WTC11 (cell line): ENCODE measurements around the gene CYP8B1. TPM values are rescaled to one million over a fixed set of nuclear protein-coding genes. Genes with fewer than 3 reads are reported as not detected.

Source experiments
- ATAC-seq: fragments of 200-7000 bp; cut with Tn5 transposase; 2 replicates; pipeline ENCODE4 v1.10.0; 2021; ENCODE audit warnings: mild to moderate bottlenecking, moderate library complexity
- CTCF ChIA-PET: fragments of 300-600 bp; sonication (Branson Sonifier 250); formaldehyde crosslinking; loops from one replicate; lab custom pipeline; 2021; ENCODE audit warnings: antibody characterized with exemption; lab: Charles Lee
- POLR2A ChIA-PET: fragments of 350-600 bp; sonication (Branson Sonifier 250); formaldehyde crosslinking; loops from one replicate; lab custom pipeline; 2021; ENCODE audit warnings: antibody characterized with exemption; lab: Charles Lee
- DNase-seq: peaks from one replicate; pipeline ENCODE4 v3.0.0; 2021; ENCODE audit warnings: low spot score
- H3K27ac Mint-ChIP-seq: 2 replicates; pipeline ENCODE4 v1.8.0; 2021; ENCODE audit warnings: mixed read lengths
- H3K27me3 Mint-ChIP-seq: 2 replicates; pipeline ENCODE4 v1.8.0; 2021; ENCODE audit warnings: low read depth, mild to moderate bottlenecking, moderate library complexity, mixed read lengths
- H3K36me3 Mint-ChIP-seq: 2 replicates; pipeline ENCODE4 v1.8.0; 2021; ENCODE audit warnings: mixed read lengths
- H3K4me1 Mint-ChIP-seq: 2 replicates; pipeline ENCODE4 v1.8.0; 2022; ENCODE audit warnings: mixed read lengths
- H3K4me3 Mint-ChIP-seq: 2 replicates; pipeline ENCODE4 v1.8.0; 2021; ENCODE audit warnings: mild to moderate bottlenecking, moderate library complexity, mixed read lengths
- H3K9me3 Mint-ChIP-seq: 2 replicates; pipeline ENCODE4 v1.8.0; 2021; ENCODE audit warnings: mixed read lengths
- AR ChIP-seq: fragments of 250-450 bp; sonication (Bioruptor Pico); IDR thresholded peaks from 2 replicates; pipeline ENCODE4 v1.9.0; 2021; ENCODE audit warnings: mild to moderate bottlenecking
- ATF3 ChIP-seq: sonication (generic); formaldehyde crosslinking; conservative IDR thresholded peaks from 2 replicates; pipeline ENCODE4 v1.8.1; 2022; ENCODE audit warnings: mild to moderate bottlenecking, missing genetic modification reagents
- CREB1 ChIP-seq: sonication (generic); formaldehyde crosslinking; IDR thresholded peaks from 2 replicates; pipeline ENCODE4 v1.8.0; 2023; ENCODE audit warnings: mild to moderate bottlenecking, missing genetic modification reagents
- ETV6 ChIP-seq: sonication (generic); formaldehyde crosslinking; IDR thresholded peaks from 2 replicates; pipeline ENCODE4 v1.8.1; 2022; ENCODE audit warnings: mild to moderate bottlenecking, missing genetic modification reagents
- FOXP1 ChIP-seq: sonication (generic); formaldehyde crosslinking; IDR thresholded peaks from 2 replicates; pipeline ENCODE4 v1.8.0; 2022; ENCODE audit warnings: missing genetic modification reagents, mild to moderate bottlenecking, moderate library complexity, borderline replicate concordance
- MAX ChIP-seq: sonication (generic); formaldehyde crosslinking; IDR thresholded peaks from 2 replicates; pipeline ENCODE4 v1.8.0; 2022; ENCODE audit warnings: mild to moderate bottlenecking, missing genetic modification reagents
- MYBL2 ChIP-seq: sonication (generic); formaldehyde crosslinking; IDR thresholded peaks from 2 replicates; pipeline ENCODE4 v1.8.1; 2023; ENCODE audit warnings: mild to moderate bottlenecking, moderate library complexity, missing genetic modification reagents
- NFE2L1 ChIP-seq: sonication (generic); formaldehyde crosslinking; IDR thresholded peaks from 2 replicates; pipeline ENCODE4 v1.8.1; 2023; ENCODE audit warnings: missing genetic modification reagents
- NR1H2 ChIP-seq: sonication (generic); formaldehyde crosslinking; IDR thresholded peaks from 2 replicates; pipeline ENCODE4 v1.9.0; 2021; ENCODE audit warnings: mild to moderate bottlenecking, moderate library complexity, missing genetic modification reagents
- PREB ChIP-seq: sonication (generic); formaldehyde crosslinking; IDR thresholded peaks from 2 replicates; pipeline ENCODE4 v1.8.1; 2022; ENCODE audit warnings: mild to moderate bottlenecking, missing genetic modification reagents, moderate library complexity, borderline replicate concordance
- SMAD3 ChIP-seq: sonication (generic); formaldehyde crosslinking; IDR thresholded peaks from 2 replicates; pipeline ENCODE4 v1.8.0; 2022; ENCODE audit warnings: missing genetic modification reagents, mild to moderate bottlenecking, borderline replicate concordance
- SMAD4 ChIP-seq: sonication (generic); formaldehyde crosslinking; IDR thresholded peaks from 2 replicates; pipeline ENCODE4 v1.8.0; 2022; ENCODE audit warnings: mild to moderate bottlenecking, missing genetic modification reagents
- ZNF138 ChIP-seq: sonication (generic); formaldehyde crosslinking; conservative IDR thresholded peaks from 2 replicates; pipeline ENCODE4 v1.8.1; 2022; ENCODE audit warnings: mild to moderate bottlenecking, moderate library complexity, missing genetic modification reagents
- total RNA-seq: library from RNA; stranded (reverse); gene quantifications from 3 replicates; pipeline ENCODE4 v1.2.3, GENCODE V29; 2021
- TF ChIP-seq, protein P1 (sequence below): sonication (generic); formaldehyde crosslinking; IDR thresholded peaks from 2 replicates; pipeline ENCODE4 v1.8.1; 2023; ENCODE audit warnings: mild to moderate bottlenecking, missing genetic modification reagents
- TF ChIP-seq, protein P2 (sequence below): fragments of 250-450 bp; sonication (Bioruptor Pico); IDR thresholded peaks from 2 replicates; pipeline ENCODE4 v1.9.0; 2021; ENCODE audit warnings: mild to moderate bottlenecking, borderline replicate concordance
- TF ChIP-seq, protein P3 (sequence below): sonication (generic); formaldehyde crosslinking; IDR thresholded peaks from 2 replicates; pipeline ENCODE4 v1.8.1; 2023; ENCODE audit warnings: mild to moderate bottlenecking, missing genetic modification reagents, moderate library complexity

The CYP8B1 gene
- total RNA-seq, 1 experiment from 2014 or later = 0.13 TPM

- H3K9me3 Mint-ChIP-seq = peaks cover 19% of the 10 kb centered on the region
- H3K27me3 Mint-ChIP-seq = peaks cover 6% of the 10 kb centered on the region; the same call in 1 of the 2 replicates
- POLR2A ChIA-PET = no interaction called here
- no peaks in the 10 kb centered on the region for H3K36me3 Mint-ChIP-seq
- TF ChIP-seq SMAD4 (CRISPR knock-in tag) (no peak), ETV6 (CRISPR knock-in tag) (no peak), PREB (CRISPR knock-in tag) (no peak), MYBL2 (CRISPR knock-in tag) (no peak), MAX (CRISPR knock-in tag) (no peak), AR (no peak)
- TF ChIP-seq, all 79 proteins: peak for 0
- CTCF ChIA-PET = no interaction called here
- Mint-ChIP-seq H3K27ac (no peak overlapping the region), H3K4me3 (no peak overlapping the region), H3K4me1 (peaks cover 16% of the 10 kb centered on the region)
- no peak for ATAC-seq
- no peak for DNase-seq
These were observed 26.6 kb upstream of the CYP8B1 start for GRCh38 chr3:42902257-42902656.

DNA sequence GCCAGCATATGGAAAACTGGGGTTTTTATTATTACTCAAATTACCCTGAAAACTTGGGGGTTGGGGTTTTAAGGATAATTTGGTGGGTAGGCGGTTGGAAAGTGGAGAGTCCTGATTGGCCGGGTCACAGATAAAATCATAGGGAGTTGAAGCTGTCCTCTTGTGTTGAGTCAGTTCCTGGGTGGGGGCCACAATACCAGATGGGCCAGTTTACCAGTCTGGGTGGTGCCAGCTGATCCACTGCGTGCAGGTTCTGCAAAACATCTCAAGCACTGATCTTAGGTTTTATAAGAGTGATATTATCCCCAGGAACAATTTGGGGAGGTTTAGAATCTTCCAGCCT, 25.4 kb upstream of the CYP8B1 start:
- no peaks in the 10 kb centered on the region for H3K36me3 Mint-ChIP-seq
- no peak overlapping the region for H3K27ac Mint-ChIP-seq
- POLR2A ChIA-PET = no interaction called here
- H3K9me3 Mint-ChIP-seq = peaks cover 19% of the 10 kb centered on the region
- CTCF ChIA-PET = no interaction called here
- peaks cover 12% of the 10 kb centered on the region for H3K4me1 Mint-ChIP-seq
- peaks cover 6% of the 10 kb centered on the region; the same call in 1 of the 2 replicates for H3K27me3 Mint-ChIP-seq
- TF ChIP-seq, protein P1, sequence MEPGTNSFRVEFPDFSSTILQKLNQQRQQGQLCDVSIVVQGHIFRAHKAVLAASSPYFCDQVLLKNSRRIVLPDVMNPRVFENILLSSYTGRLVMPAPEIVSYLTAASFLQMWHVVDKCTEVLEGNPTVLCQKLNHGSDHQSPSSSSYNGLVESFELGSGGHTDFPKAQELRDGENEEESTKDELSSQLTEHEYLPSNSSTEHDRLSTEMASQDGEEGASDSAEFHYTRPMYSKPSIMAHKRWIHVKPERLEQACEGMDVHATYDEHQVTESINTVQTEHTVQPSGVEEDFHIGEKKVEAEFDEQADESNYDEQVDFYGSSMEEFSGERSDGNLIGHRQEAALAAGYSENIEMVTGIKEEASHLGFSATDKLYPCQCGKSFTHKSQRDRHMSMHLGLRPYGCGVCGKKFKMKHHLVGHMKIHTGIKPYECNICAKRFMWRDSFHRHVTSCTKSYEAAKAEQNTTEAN (CRISPR knock-in tag) = no peak
- no peak for TF ChIP-seq ZNF138
- no peak for TF ChIP-seq CREB1 (CRISPR knock-in tag)
- TF ChIP-seq NR1H2 (CRISPR knock-in tag) = no peak
- TF ChIP-seq NFE2L1 = no peak
- TF ChIP-seq, protein P2, sequence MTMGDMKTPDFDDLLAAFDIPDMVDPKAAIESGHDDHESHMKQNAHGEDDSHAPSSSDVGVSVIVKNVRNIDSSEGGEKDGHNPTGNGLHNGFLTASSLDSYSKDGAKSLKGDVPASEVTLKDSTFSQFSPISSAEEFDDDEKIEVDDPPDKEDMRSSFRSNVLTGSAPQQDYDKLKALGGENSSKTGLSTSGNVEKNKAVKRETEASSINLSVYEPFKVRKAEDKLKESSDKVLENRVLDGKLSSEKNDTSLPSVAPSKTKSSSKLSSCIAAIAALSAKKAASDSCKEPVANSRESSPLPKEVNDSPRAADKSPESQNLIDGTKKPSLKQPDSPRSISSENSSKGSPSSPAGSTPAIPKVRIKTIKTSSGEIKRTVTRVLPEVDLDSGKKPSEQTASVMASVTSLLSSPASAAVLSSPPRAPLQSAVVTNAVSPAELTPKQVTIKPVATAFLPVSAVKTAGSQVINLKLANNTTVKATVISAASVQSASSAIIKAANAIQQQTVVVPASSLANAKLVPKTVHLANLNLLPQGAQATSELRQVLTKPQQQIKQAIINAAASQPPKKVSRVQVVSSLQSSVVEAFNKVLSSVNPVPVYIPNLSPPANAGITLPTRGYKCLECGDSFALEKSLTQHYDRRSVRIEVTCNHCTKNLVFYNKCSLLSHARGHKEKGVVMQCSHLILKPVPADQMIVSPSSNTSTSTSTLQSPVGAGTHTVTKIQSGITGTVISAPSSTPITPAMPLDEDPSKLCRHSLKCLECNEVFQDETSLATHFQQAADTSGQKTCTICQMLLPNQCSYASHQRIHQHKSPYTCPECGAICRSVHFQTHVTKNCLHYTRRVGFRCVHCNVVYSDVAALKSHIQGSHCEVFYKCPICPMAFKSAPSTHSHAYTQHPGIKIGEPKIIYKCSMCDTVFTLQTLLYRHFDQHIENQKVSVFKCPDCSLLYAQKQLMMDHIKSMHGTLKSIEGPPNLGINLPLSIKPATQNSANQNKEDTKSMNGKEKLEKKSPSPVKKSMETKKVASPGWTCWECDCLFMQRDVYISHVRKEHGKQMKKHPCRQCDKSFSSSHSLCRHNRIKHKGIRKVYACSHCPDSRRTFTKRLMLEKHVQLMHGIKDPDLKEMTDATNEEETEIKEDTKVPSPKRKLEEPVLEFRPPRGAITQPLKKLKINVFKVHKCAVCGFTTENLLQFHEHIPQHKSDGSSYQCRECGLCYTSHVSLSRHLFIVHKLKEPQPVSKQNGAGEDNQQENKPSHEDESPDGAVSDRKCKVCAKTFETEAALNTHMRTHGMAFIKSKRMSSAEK (CRISPR knock-in tag) = no peak
- no peak for TF ChIP-seq FOXP1 (CRISPR knock-in tag)
- TF ChIP-seq ATF3 (CRISPR knock-in tag) = no peak
- TF ChIP-seq, protein P3, sequence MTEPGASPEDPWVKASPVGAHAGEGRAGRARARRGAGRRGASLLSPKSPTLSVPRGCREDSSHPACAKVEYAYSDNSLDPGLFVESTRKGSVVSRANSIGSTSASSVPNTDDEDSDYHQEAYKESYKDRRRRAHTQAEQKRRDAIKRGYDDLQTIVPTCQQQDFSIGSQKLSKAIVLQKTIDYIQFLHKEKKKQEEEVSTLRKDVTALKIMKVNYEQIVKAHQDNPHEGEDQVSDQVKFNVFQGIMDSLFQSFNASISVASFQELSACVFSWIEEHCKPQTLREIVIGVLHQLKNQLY (CRISPR knock-in tag) = no peak
- no peak for TF ChIP-seq SMAD3 (CRISPR knock-in tag)
- TF ChIP-seq, all 79 proteins: peak for 0
- DNase-seq (no peak), ATAC-seq (no peak)
- H3K4me3 Mint-ChIP-seq = no peak overlapping the region
